Hepatocyte (in vitro differentiated cells): ENCODE results near the gene BPIFA1. TPM values are rescaled to one million over a fixed set of nuclear protein-coding genes. Genes with fewer than 3 reads are reported as not detected.

ENCODE experiments used
- DNase-seq: peaks from one replicate; pipeline ENCODE4 v3.0.0-alpha.2; 2016; ENCODE audit warnings: low spot score
- H2AFZ ChIP-seq: fragments of 200-600 bp; sonication (generic); 2 replicates; pipeline ENCODE4 v1.6.0; 2016; ENCODE audit warnings: antibody characterized with exemption, mild to moderate bottlenecking
- H3K27ac ChIP-seq: fragments of 200-600 bp; sonication (generic); 2 replicates; pipeline ENCODE4 v1.5.1; 2016; ENCODE audit warnings: mild to moderate bottlenecking
- H3K27me3 ChIP-seq: fragments of 200-600 bp; sonication (generic); 2 replicates; pipeline ENCODE4 v1.6.1; 2016
- H3K36me3 ChIP-seq: fragments of 200-600 bp; sonication (generic); replicated peaks from 2 replicates; pipeline ENCODE4 v1.5.1; 2016; ENCODE audit warnings: low read depth; ENCODE audit not compliant: insufficient read depth
- H3K4me1 ChIP-seq: fragments of 200-600 bp; sonication (generic); 2 replicates; pipeline ENCODE4 v1.5.1; 2016; ENCODE audit warnings: mild to moderate bottlenecking, moderate library complexity; ENCODE audit not compliant: insufficient read depth
- H3K4me2 ChIP-seq: fragments of 200-600 bp; sonication (generic); 2 replicates; pipeline ENCODE4 v1.6.0; 2016
- H3K4me3 ChIP-seq: fragments of 200-600 bp; sonication (generic); 2 replicates; pipeline ENCODE4 v1.5.1; 2016; ENCODE audit warnings: mild to moderate bottlenecking
- H3K79me2 ChIP-seq: fragments of 200-600 bp; sonication (generic); 2 replicates; pipeline ENCODE4 v1.6.0; 2017; ENCODE audit warnings: mild to moderate bottlenecking
- H3K9me2 ChIP-seq: fragments of 200-600 bp; sonication (generic); replicated peaks from 2 replicates; pipeline ENCODE4 v1.6.0; 2017; ENCODE audit warnings: mild to moderate bottlenecking; ENCODE audit not compliant: insufficient read depth
- H3K9me3 ChIP-seq: fragments of 200-600 bp; sonication (generic); 2 replicates; pipeline ENCODE4 v1.5.1; 2016; ENCODE audit warnings: low read depth, mild to moderate bottlenecking
- H4K20me1 ChIP-seq: fragments of 200-600 bp; sonication (generic); 2 replicates; pipeline ENCODE4 v1.6.0; 2016; ENCODE audit warnings: mild to moderate bottlenecking; ENCODE audit not compliant: insufficient read depth, poor library complexity, severe bottlenecking
- CTCF ChIP-seq: fragments of 200-600 bp; sonication (generic); IDR thresholded peaks from 2 replicates; pipeline ENCODE4 v1.5.1; 2016; ENCODE audit warnings: antibody characterized with exemption, mild to moderate bottlenecking; ENCODE audit not compliant: poor library complexity
- EZH2 ChIP-seq: fragments of 200-600 bp; sonication (generic); IDR thresholded peaks from 2 replicates; pipeline ENCODE4 v1.6.1; 2016; ENCODE audit warnings: antibody characterized with exemption, mild to moderate bottlenecking, borderline replicate concordance
- EZH2phosphoT487 ChIP-seq: fragments of 200-600 bp; sonication (generic); IDR thresholded peaks from one replicate; pipeline ENCODE4 v1.6.1; 2018; ENCODE audit warnings: antibody characterized with exemption, mild to moderate bottlenecking, low read depth, moderate library complexity; ENCODE audit not compliant: unreplicated experiment, severe bottlenecking
- WGBS: methylation state at CpG from one replicate; pipeline ENCODE4 v1.1.6; 2016; ENCODE audit warnings: low lambda C conversion rate; ENCODE audit errors: missing lambda C conversion rate; 5-methylcytosine and 5-hydroxymethylcytosine counted together
- polyA plus RNA-seq: library from polyadenylated mRNA; unstranded; fragments of >200 nt; fragmentation: Nextera tagmentation; extraction: Ambion mirVana; gene quantifications from 2 replicates; pipeline ENCODE4 v1.2.1, GENCODE V29; 2016
- total RNA-seq: library from RNA; depleted of rRNA; stranded (reverse); fragments of >200 nt; gene quantifications from 2 replicates; pipeline ENCODE4 v1.2.3, GENCODE V29; 2014

Gene BPIFA1
- total and polyA plus RNA-seq, 2 experiments from 2014 or later, result not detected

- no peak overlapping the region for H3K4me2 ChIP-seq
- H3K36me3 ChIP-seq, result no peaks in the 10 kb centered on the region
- DNase-seq, result no peak
- no peaks in the 10 kb centered on the region for H3K9me2 ChIP-seq
- H3K79me2 ChIP-seq, result no peaks in the 10 kb centered on the region
- no peaks in the 10 kb centered on the region for H3K4me1 ChIP-seq
- H3K27ac ChIP-seq, result no peak overlapping the region
- H3K4me3 ChIP-seq, result no peak overlapping the region
- peaks cover 19% of the 10 kb centered on the region for H3K27me3 ChIP-seq
- no peaks in the 10 kb centered on the region for H4K20me1 ChIP-seq
- no peaks in the 10 kb centered on the region for H3K9me3 ChIP-seq
- H2AFZ ChIP-seq, result no peak overlapping the region
- TF ChIP-seq CTCF (no peak), EZH2phosphoT487 (no peak), EZH2 (no peak)
- 80% methylated on average over 4 of the region's 4 CpGs for WGBS
Measured at GRCh38 chr20:33239979-33240736, 4.4 kb downstream of the BPIFA1 start.

- H3K27me3 ChIP-seq, result peaks cover 12% of the 10 kb centered on the region
- no peak overlapping the region for H3K4me2 ChIP-seq
- H4K20me1 ChIP-seq, result no peaks in the 10 kb centered on the region
- no peak for DNase-seq
- H2AFZ ChIP-seq, result no peak overlapping the region
- H3K27ac ChIP-seq, result no peak overlapping the region
- no peaks in the 10 kb centered on the region for H3K36me3 ChIP-seq
- H3K9me2 ChIP-seq, result no peaks in the 10 kb centered on the region
- no peak overlapping the region for H3K4me3 ChIP-seq
- H3K79me2 ChIP-seq, result no peaks in the 10 kb centered on the region
- 77% methylated on average over 5 of the region's 5 CpGs for WGBS
- no peak for TF ChIP-seq EZH2
- no peak for TF ChIP-seq CTCF
- no peak for TF ChIP-seq EZH2phosphoT487
- H3K4me1 ChIP-seq, result no peaks in the 10 kb centered on the region
- no peaks in the 10 kb centered on the region for H3K9me3 ChIP-seq
Measured at GRCh38 chr20:33240923-33241322, 5.1 kb downstream of the BPIFA1 start.

- WGBS, result 56% methylated on average over 7 of the region's 7 CpGs
- H3K36me3 ChIP-seq, result no peaks in the 10 kb centered on the region
- no peak overlapping the region for H3K4me2 ChIP-seq
- no peaks in the 10 kb centered on the region for H3K9me3 ChIP-seq
- H4K20me1 ChIP-seq, result no peaks in the 10 kb centered on the region
- TF ChIP-seq CTCF (no peak), EZH2 (no peak), EZH2phosphoT487 (no peak)
- no peak overlapping the region for H2AFZ ChIP-seq
- H3K27ac ChIP-seq, result no peak overlapping the region
- no peaks in the 10 kb centered on the region for H3K9me2 ChIP-seq
- H3K4me3 ChIP-seq, result no peak overlapping the region
- H3K79me2 ChIP-seq, result no peaks in the 10 kb centered on the region
- no peaks in the 10 kb centered on the region for H3K4me1 ChIP-seq
- no peak for DNase-seq
- peaks cover 8% of the 10 kb centered on the region for H3K27me3 ChIP-seq
Measured at GRCh38 chr20:33242319-33243100, 6.7 kb downstream of the BPIFA1 start.
